AG09319 (cell line): ENCODE measurements around the gene UNC119.

Source experiments
- DNase-seq: peaks from one replicate; pipeline ENCODE4 v3.0.0-alpha.2; 2010; ENCODE audit warnings: low read depth; ENCODE audit errors: extremely low read depth
- TF ChIP-seq, protein P1 (sequence below): IDR thresholded peaks from 2 replicates; pipeline ENCODE4 v1.5.1; 2011; ENCODE audit warnings: low read depth, mild to moderate bottlenecking, inconsistent platforms, low read length, moderate library complexity

Gene UNC119

DNA sequence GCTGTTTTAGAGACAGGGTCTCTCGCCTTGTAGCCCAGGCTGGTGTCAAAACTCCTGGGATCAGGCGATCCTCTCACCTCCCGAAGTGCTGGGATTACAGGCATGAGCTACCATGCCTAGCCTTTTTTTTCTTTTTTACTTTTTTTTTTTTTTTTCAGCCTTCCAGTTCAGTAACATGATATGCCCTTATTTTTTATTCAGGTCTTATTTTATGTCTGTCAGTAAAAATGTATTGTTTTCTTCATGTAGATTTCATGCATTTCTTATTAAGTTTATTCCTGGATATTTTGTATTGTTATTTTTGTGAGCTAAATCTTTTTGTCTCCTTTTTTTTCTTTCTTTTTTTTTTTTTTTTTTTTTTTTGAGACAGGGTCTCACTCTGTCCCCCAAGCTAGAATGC lies 49.0 kb downstream of the UNC119 start:
- TF ChIP-seq, protein P1, sequence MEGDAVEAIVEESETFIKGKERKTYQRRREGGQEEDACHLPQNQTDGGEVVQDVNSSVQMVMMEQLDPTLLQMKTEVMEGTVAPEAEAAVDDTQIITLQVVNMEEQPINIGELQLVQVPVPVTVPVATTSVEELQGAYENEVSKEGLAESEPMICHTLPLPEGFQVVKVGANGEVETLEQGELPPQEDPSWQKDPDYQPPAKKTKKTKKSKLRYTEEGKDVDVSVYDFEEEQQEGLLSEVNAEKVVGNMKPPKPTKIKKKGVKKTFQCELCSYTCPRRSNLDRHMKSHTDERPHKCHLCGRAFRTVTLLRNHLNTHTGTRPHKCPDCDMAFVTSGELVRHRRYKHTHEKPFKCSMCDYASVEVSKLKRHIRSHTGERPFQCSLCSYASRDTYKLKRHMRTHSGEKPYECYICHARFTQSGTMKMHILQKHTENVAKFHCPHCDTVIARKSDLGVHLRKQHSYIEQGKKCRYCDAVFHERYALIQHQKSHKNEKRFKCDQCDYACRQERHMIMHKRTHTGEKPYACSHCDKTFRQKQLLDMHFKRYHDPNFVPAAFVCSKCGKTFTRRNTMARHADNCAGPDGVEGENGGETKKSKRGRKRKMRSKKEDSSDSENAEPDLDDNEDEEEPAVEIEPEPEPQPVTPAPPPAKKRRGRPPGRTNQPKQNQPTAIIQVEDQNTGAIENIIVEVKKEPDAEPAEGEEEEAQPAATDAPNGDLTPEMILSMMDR, result no peak
- no peak for DNase-seq

- TF ChIP-seq, protein P1, result no peak
- DNase-seq, result no peak
Measured at GRCh38 chr17:28501421-28502284, 50.8 kb downstream of the UNC119 start.

DNA sequence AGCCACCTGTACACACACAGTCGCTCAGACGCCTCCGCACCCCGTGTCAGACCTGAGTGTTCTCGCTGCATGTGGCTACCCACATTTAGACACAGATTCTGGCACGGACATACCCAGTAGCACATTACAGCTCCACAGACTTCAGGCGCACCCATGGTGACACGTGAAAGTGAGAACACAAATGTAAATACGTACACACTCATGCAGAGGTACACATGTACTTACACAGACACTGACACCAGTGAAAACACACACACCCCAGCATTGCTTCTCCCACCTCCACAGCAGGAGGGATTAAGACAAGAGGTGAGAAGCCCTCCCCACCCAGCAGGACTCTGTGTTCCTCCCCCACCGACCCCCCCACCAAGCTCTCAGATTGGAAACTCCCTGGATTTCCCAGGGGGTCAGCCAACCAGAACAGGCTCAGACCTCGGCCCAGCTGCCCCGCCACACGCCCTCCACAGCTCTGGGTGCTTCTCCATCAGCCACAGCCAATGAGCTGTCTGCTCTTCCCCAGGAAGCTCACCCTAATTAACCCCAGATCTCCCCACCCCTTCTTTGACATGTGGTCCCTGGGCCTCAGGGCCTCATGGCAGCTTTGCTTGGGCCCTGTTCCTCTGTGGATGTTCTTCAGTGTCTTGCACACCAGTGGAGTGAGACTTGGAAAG lies 51.6 kb downstream of the UNC119 start:
- TF ChIP-seq, protein P1, result no peak
- DNase-seq, result no peak

- TF ChIP-seq, protein P1, result no peak
- no peak for DNase-seq
Measured at GRCh38 chr17:28499684-28500357, 52.6 kb downstream of the UNC119 start.

DNA sequence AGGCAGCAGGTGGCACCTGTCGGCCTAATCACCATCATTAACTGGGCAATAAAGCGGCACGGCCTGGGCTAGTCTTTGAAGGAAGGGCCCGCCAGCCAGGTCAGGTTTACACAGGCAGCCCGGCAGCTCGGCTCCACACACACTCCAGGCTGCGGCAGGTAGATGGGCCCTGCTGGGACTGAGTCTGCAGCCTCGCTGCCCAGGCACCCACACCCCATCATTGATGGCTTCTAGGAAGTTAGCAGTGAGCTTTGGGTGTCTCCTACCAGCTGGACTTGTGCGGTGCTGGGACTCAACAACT lies 53.1 kb downstream of the UNC119 start:
- DNase-seq, result no peak
- TF ChIP-seq, protein P1, result no peak

GRCh38 chr17:28498652-28499363 lies 53.6 kb downstream of the UNC119 start:
- TF ChIP-seq, protein P1, result no peak
- DNase-seq, result no peak
